ENCODE results near the gene TMC2. TPM values are rescaled to one million over a fixed set of nuclear protein-coding genes. Genes with fewer than 3 reads are reported as not detected.
"Not testable (repeated sequence)": the region's sequence is repeated elsewhere in the genome, so short reads cannot be mapped to it uniquely, and the experiment has no call there.

The TMC2 gene
- polyA plus RNA-seq, 3 donors: 0.06 to 0.46 (median 0.45) TPM

- H3K27ac ChIP-seq (ENCODE audit: low read depth, low read length): not testable (repeated sequence)
- 56 to 69% (median 64%) methylated on average over 3 of the region's 3 CpGs for WGBS, 3 donors
Observed at GRCh38 chr20:2682040-2682439, 145.7 kb downstream of the TMC2 start.

- not testable (repeated sequence) for H3K27ac ChIP-seq (ENCODE audit: low read depth, low read length)
- 56 to 86% (median 63%) methylated on average over 3 to 4 of the region's 4 CpGs for WGBS, 3 donors
Observed at GRCh38 chr20:2684817-2685216, 148.4 kb downstream of the TMC2 start.

GRCh38 chr20:2687514-2687913 is 151.1 kb downstream of the TMC2 start:
- 42 to 47% (median 45%) methylated on average over 6 of the region's 6 CpGs for WGBS, 3 donors
- no peak overlapping the region for H3K27ac ChIP-seq (ENCODE audit: low read depth, low read length)

- H3K27ac ChIP-seq (ENCODE audit: low read depth, low read length): no peak overlapping the region
- 17 to 20% (median 19%) methylated on average over 18 of the region's 18 CpGs for whole genome bisulfite sequencing, 3 donors
Observed at GRCh38 chr20:2688041-2688591, 151.7 kb downstream of the TMC2 start.

- H3K27ac ChIP-seq (ENCODE audit: low read depth, low read length): no peak overlapping the region
- 79 to 86% (median 84%) methylated on average over 3 of the region's 3 CpGs for whole genome bisulfite sequencing, 3 donors
Observed at GRCh38 chr20:2690213-2690612, 153.8 kb downstream of the TMC2 start.

- 49 to 70% (median 49%) methylated on average over 6 of the region's 6 CpGs for WGBS, 3 donors
- H3K27ac ChIP-seq (ENCODE audit: low read depth, low read length): no peak overlapping the region
Observed at GRCh38 chr20:2690718-2691117, 154.3 kb downstream of the TMC2 start.

- 84 to 93% (median 85%) methylated on average over 8 of the region's 8 CpGs for WGBS, 3 donors
- no peak overlapping the region for H3K27ac ChIP-seq (ENCODE audit: low read depth, low read length)
Observed at GRCh38 chr20:2691127-2691526, 154.8 kb downstream of the TMC2 start.

Other genes starting within 250 kb of the TMC2 start
- 1 to 10 TPM in 1 of 3 donors, under 1 TPM in 1, not detected in 1; 0.46 to 2.7 TPM for gene TGM3, start 240.6 kb upstream of the TMC2 start, polyA plus RNA-seq
- gene TGM6, start 155.7 kb upstream of the TMC2 start, polyA plus RNA-seq: not detected
- 100 to 1,000 TPM in 2 of 3 donors, 10 to 100 TPM in 1; 63.3 to 216 (median 151) TPM for gene SNRPB, start 65.8 kb upstream of the TMC2 start, polyA plus RNA-seq
- 1 to 10 TPM; 3.7 to 6.8 (median 3.8) TPM for gene ZNF343, start 27.7 kb upstream of the TMC2 start, polyA plus RNA-seq
- gene NOP56, start 116.1 kb downstream of the TMC2 start, polyA plus RNA-seq: 100 to 1,000 TPM in 2 of 3 donors, 10 to 100 TPM in 1; 70.0 to 161 (median 105) TPM
- 100 to 1,000 TPM in 1 of 3 donors, 10 to 100 TPM in 2; 59.1 to 116 (median 72.9) TPM for gene IDH3B, start 127.6 kb downstream of the TMC2 start, polyA plus RNA-seq
- gene EBF4, start 156.2 kb downstream of the TMC2 start, polyA plus RNA-seq: 1 to 10 TPM; 4.3 to 7.0 (median 4.7) TPM

Data from adipose tissue (tissue), 3 donors.